HepG2 (cell line): ENCODE measurements around the gene YPEL3. TPM values are rescaled to one million over a fixed set of nuclear protein-coding genes. Genes with fewer than 3 reads are reported as not detected.

ENCODE experiments used
- CENPX ChIP-seq: sonication (generic); formaldehyde crosslinking; IDR thresholded peaks from 2 replicates; pipeline ENCODE4 v1.9.0; 2021; ENCODE audit warnings: mild to moderate bottlenecking, missing genetic modification reagents, moderate library complexity
- CHD4 ChIP-seq: fragments of 200-600 bp; sonication (generic); IDR thresholded peaks from 2 replicates; pipeline ENCODE4 v1.7.0; 2017; ENCODE audit warnings: mild to moderate bottlenecking, low read length, borderline replicate concordance
- FOXM1 ChIP-seq: sonication (generic); formaldehyde crosslinking; IDR thresholded peaks from 2 replicates; pipeline ENCODE4 v1.5.0; 2020; ENCODE audit warnings: missing genetic modification reagents
- HMG20A ChIP-seq: IDR thresholded peaks from 2 replicates; pipeline ENCODE4 v1.6.1; 2016; ENCODE audit warnings: borderline replicate concordance
- IRF2 ChIP-seq: IDR thresholded peaks from 2 replicates; pipeline ENCODE4 v1.6.1; 2018; ENCODE audit warnings: missing genetic modification reagents, missing compliant biosample characterization
- KDM2A ChIP-seq: sonication (generic); formaldehyde crosslinking; IDR thresholded peaks from 2 replicates; pipeline ENCODE4 v1.4.0; 2020; ENCODE audit warnings: low read depth, missing genetic modification reagents, borderline replicate concordance
- NFIB ChIP-seq: sonication (generic); formaldehyde crosslinking; IDR thresholded peaks from 2 replicates; pipeline ENCODE4 v1.9.0; 2021; ENCODE audit warnings: missing genetic modification reagents, mild to moderate bottlenecking, borderline replicate concordance
- PBX3 ChIP-seq: sonication (generic); formaldehyde crosslinking; IDR thresholded peaks from 2 replicates; pipeline ENCODE4 v1.8.1; 2023; ENCODE audit warnings: missing genetic modification reagents, inconsistent platforms, borderline replicate concordance
- PTBP1 ChIP-seq: fragments of 200-400 bp; formaldehyde crosslinking; IDR thresholded peaks from 2 replicates; pipeline ENCODE4 v1.6.1; 2018; ENCODE audit warnings: low read length, low read depth; ENCODE audit not compliant: poor library complexity, severe bottlenecking
- SIX1 ChIP-seq: sonication (generic); formaldehyde crosslinking; IDR thresholded peaks from 2 replicates; pipeline ENCODE4 v1.4.0; 2020; ENCODE audit warnings: missing genetic modification reagents, borderline replicate concordance
- ZNF12 ChIP-seq: sonication (generic); formaldehyde crosslinking; IDR thresholded peaks from 2 replicates; pipeline ENCODE4 v1.5.0; 2020; ENCODE audit warnings: missing genetic modification reagents
- ZNF143 ChIP-seq: sonication (generic); formaldehyde crosslinking; IDR thresholded peaks from 2 replicates; pipeline ENCODE4 v1.4.0; 2020; ENCODE audit warnings: missing genetic modification reagents
- ZNF350 ChIP-seq: sonication (generic); formaldehyde crosslinking; IDR thresholded peaks from 2 replicates; pipeline ENCODE4 v1.4.0; 2020; ENCODE audit warnings: mild to moderate bottlenecking, low read depth, missing genetic modification reagents, borderline replicate concordance
- ZNF569 ChIP-seq: sonication (generic); formaldehyde crosslinking; IDR thresholded peaks from 2 replicates; pipeline ENCODE4 v1.5.0; 2020; ENCODE audit warnings: mild to moderate bottlenecking, missing genetic modification reagents, moderate library complexity, borderline replicate concordance
- ZNF607 ChIP-seq: sonication (generic); formaldehyde crosslinking; IDR thresholded peaks from 2 replicates; pipeline ENCODE4 v1.5.1; 2020; ENCODE audit warnings: missing genetic modification reagents, mild to moderate bottlenecking, borderline replicate concordance
- ZNF740 ChIP-seq: sonication (generic); formaldehyde crosslinking; IDR thresholded peaks from 2 replicates; pipeline ENCODE4 v1.4.0; 2020; ENCODE audit warnings: missing genetic modification reagents
- ZNF746 ChIP-seq: sonication (generic); formaldehyde crosslinking; IDR thresholded peaks from 2 replicates; pipeline ENCODE4 v1.8.0; 2022; ENCODE audit warnings: mild to moderate bottlenecking, missing genetic modification reagents
- polyA plus RNA-seq, 8 experiments: library from polyadenylated mRNA; depleted of rRNA in 3 of 8; stranded (reverse) in 7 of 8; unstranded in 1 of 8; fragments of >200 nt; fragmentation: Illumina TruSeq in 4 of 8; extraction: Trizol in 4 of 8; gene quantifications; 2 replicates each; pipeline versions ENCODE4 v1.2.1 to v1.2.3, GENCODE V29; 2011 to 2016; ENCODE audit warnings: low read depth in 4 of 8, missing spikeins in 1 of 8, mixed read lengths in 1 of 8; ENCODE audit not compliant: insufficient read depth in 1 of 8
- total RNA-seq, 5 experiments: library from RNA; depleted of rRNA; stranded (reverse); fragments of >200 nt; fragmentation: Illumina TruSeq; extraction: Trizol; gene quantifications; 2 replicates each; pipeline ENCODE4 v1.2.3, GENCODE V29; 2016; ENCODE audit warnings: low read depth in 1 of 5
- TF ChIP-seq, protein P1 (sequence below): sonication (generic); formaldehyde crosslinking; IDR thresholded peaks from 2 replicates; pipeline ENCODE4 v1.8.0; 2022; ENCODE audit warnings: mild to moderate bottlenecking, missing genetic modification reagents; ENCODE audit not compliant: insufficient replicate concordance
- TF ChIP-seq, protein P2 (sequence below): sonication (generic); formaldehyde crosslinking; IDR thresholded peaks from 2 replicates; pipeline ENCODE4 v1.4.0; 2020; ENCODE audit warnings: missing genetic modification reagents, borderline replicate concordance
- TF ChIP-seq, protein P3 (sequence below): IDR thresholded peaks from 2 replicates; pipeline ENCODE4 v1.6.1; 2016; ENCODE audit warnings: missing compliant biosample characterization, missing genetic modification reagents, borderline replicate concordance

YPEL3 gene
- total and polyA plus RNA-seq, 2 of the 13 experiments (the other 11 are each of a cell fraction or from before 2014, with no cell fraction given) = 5.4 to 47.0 TPM

DNA sequence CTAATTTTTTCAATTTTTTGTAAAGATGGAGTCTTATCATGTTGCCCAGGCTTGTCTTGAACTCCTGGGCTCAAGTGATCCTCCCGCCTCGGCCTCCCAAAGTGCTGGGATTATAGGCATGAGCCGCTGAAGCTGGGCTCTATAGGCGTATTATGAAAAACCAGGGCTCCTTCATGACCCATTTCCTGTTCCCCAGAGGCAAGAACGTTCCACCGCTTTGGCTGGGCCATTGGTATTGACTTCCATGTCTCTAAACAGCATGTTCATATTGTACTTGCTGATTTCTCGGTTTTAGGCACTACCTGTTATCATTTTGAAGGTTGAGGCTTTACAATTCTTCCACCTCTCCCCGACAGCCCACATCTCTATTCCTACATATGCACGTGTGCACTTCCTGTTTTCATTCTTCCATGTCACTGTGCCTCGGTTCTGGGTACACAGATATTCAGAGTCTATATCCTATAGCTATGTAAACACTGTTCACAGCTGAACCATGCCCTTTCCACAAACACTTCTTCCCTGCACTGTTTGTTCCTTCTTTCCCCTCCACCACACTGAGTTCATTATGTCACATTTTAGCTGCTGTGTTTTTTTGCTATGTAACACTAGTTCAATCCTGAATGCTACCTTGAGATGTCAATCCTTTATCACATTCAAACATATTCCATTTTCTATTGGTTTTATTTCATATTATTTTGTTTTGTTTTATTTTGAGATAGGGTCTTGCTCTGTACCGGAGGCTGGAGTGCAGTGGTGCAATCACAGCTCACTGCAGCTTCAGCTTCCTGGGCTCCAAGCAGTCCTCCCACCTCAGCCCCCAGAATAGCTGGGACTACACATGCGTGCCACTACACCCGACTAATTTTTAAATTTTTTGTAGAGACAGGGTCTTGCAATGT, 43.8 kb upstream of the YPEL3 start (continued):
- TF ChIP-seq, protein P1, sequence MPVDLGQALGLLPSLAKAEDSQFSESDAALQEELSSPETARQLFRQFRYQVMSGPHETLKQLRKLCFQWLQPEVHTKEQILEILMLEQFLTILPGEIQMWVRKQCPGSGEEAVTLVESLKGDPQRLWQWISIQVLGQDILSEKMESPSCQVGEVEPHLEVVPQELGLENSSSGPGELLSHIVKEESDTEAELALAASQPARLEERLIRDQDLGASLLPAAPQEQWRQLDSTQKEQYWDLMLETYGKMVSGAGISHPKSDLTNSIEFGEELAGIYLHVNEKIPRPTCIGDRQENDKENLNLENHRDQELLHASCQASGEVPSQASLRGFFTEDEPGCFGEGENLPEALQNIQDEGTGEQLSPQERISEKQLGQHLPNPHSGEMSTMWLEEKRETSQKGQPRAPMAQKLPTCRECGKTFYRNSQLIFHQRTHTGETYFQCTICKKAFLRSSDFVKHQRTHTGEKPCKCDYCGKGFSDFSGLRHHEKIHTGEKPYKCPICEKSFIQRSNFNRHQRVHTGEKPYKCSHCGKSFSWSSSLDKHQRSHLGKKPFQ = peak; percentile 56
- TF ChIP-seq CENPX (CRISPR knock-in tag) = no peak
- no peak; the same call in 1 of the 2 replicates for TF ChIP-seq ZNF569 (CRISPR knock-in tag)
- no peak for TF ChIP-seq FOXM1 (CRISPR knock-in tag)
- TF ChIP-seq, protein P2, sequence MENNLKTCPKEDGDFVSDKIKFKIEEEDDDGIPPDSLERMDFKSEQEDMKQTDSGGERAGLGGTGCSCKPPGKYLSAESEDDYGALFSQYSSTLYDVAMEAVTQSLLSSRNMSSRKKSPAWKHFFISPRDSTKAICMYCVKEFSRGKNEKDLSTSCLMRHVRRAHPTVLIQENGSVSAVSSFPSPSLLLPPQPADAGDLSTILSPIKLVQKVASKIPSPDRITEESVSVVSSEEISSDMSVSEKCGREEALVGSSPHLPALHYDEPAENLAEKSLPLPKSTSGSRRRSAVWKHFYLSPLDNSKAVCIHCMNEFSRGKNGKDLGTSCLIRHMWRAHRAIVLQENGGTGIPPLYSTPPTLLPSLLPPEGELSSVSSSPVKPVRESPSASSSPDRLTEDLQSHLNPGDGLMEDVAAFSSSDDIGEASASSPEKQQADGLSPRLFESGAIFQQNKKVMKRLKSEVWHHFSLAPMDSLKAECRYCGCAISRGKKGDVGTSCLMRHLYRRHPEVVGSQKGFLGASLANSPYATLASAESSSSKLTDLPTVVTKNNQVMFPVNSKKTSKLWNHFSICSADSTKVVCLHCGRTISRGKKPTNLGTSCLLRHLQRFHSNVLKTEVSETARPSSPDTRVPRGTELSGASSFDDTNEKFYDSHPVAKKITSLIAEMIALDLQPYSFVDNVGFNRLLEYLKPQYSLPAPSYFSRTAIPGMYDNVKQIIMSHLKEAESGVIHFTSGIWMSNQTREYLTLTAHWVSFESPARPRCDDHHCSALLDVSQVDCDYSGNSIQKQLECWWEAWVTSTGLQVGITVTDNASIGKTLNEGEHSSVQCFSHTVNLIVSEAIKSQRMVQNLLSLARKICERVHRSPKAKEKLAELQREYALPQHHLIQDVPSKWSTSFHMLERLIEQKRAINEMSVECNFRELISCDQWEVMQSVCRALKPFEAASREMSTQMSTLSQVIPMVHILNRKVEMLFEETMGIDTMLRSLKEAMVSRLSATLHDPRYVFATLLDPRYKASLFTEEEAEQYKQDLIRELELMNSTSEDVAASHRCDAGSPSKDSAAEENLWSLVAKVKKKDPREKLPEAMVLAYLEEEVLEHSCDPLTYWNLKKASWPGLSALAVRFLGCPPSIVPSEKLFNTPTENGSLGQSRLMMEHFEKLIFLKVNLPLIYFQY = peak; percentile 72; the same call in 1 of the 2 replicates
- TF ChIP-seq ZNF607 (CRISPR knock-in tag) = 0 out of 2 replicates have a peak, but pooled peaks have one; percentile 49
- TF ChIP-seq ZNF740 (CRISPR knock-in tag) = no peak
- no peak; the same call in 1 of the 2 replicates for TF ChIP-seq KDM2A (CRISPR knock-in tag)
- TF ChIP-seq PTBP1 = no peak
- peak; percentile 44; the same call in 1 of the 2 replicates for TF ChIP-seq ZNF746
- no peak for TF ChIP-seq NFIB (CRISPR knock-in tag)
- peak; percentile 93 for TF ChIP-seq SIX1 (CRISPR knock-in tag)
- peak; percentile 94 for TF ChIP-seq HMG20A (CRISPR knock-in tag)
- peak; percentile 37; the same call in 1 of the 2 replicates for TF ChIP-seq CHD4
- peak; percentile 94 for TF ChIP-seq IRF2 (CRISPR knock-in tag)
- no peak for TF ChIP-seq PBX3 (CRISPR knock-in tag)
- no peak; the same call in 1 of the 2 replicates for TF ChIP-seq ZNF12 (CRISPR knock-in tag)
- TF ChIP-seq ZNF143 (CRISPR knock-in tag) = no peak
- TF ChIP-seq, protein P3, sequence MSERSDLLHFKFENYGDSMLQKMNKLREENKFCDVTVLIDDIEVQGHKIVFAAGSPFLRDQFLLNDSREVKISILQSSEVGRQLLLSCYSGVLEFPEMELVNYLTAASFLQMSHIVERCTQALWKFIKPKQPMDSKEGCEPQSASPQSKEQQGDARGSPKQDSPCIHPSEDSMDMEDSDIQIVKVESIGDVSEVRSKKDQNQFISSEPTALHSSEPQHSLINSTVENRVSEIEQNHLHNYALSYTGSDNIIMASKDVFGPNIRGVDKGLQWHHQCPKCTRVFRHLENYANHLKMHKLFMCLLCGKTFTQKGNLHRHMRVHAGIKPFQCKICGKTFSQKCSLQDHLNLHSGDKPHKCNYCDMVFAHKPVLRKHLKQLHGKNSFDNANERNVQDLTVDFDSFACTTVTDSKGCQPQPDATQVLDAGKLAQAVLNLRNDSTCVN (CRISPR knock-in tag) = peak; percentile 41; the same call in 1 of the 2 replicates
- TF ChIP-seq ZNF350 (CRISPR knock-in tag) = no peak
